Neural progenitor cell (in vitro differentiated cells): Measurements from ENCODE around the gene KPNB1.

ENCODE experiments used
- CTCF ChIP-seq: fragments of 200-600 bp; sonication (generic); IDR thresholded peaks from 2 replicates; pipeline ENCODE4 v1.5.1; 2017; ENCODE audit warnings: antibody characterized with exemption, mild to moderate bottlenecking
- EZH2 ChIP-seq: fragments of 200-600 bp; sonication (generic); IDR thresholded peaks from 2 replicates; pipeline ENCODE4 v1.6.1; 2017; ENCODE audit warnings: antibody characterized with exemption, mild to moderate bottlenecking, moderate library complexity

- TF ChIP-seq EZH2 (no peak), CTCF (no peak)
Observed at GRCh38 chr17:47715669-47716325, 66.1 kb downstream of the KPNB1 start.
